GM19023 (cell line): ENCODE measurements around the gene RNF180.

Experiments
- ATAC-seq: cut with Tn5 transposase; IDR thresholded peaks from one replicate; pipeline ENCODE4 v1.9.1; 2021; ENCODE audit warnings: mild to moderate bottlenecking, moderate library complexity; ENCODE audit not compliant: unreplicated experiment

Gene RNF180

GRCh38 chr5:64165500-64166200, at the start of gene RNF180:
TSS of gene RNF180 (plus strand) at chr5:64165843. CDS start at chr5:64200808, 34,965 bp downstream.
- peak; percentile 51 for ATAC-seq

- no peak for ATAC-seq
Observed at GRCh38 chr5:64125521-64125920, 40.1 kb upstream of the RNF180 start.

- ATAC-seq, result no peak
Observed at GRCh38 chr5:64126202-64126741, 39.4 kb upstream of the RNF180 start.

- ATAC-seq, result no peak
Observed at GRCh38 chr5:64140018-64140417, 25.6 kb upstream of the RNF180 start.

- no peak for ATAC-seq
Observed at GRCh38 chr5:64144425-64145215, 21.0 kb upstream of the RNF180 start.

- ATAC-seq, result no peak
Observed at GRCh38 chr5:64145216-64145895, 20.3 kb upstream of the RNF180 start.

- ATAC-seq, result no peak
Observed at GRCh38 chr5:64147379-64147778, 18.3 kb upstream of the RNF180 start.

GRCh38 chr5:64147849-64148441, 17.7 kb upstream of the RNF180 start:
- no peak for ATAC-seq

GRCh38 chr5:64149268-64149667, 16.4 kb upstream of the RNF180 start:
- ATAC-seq, result no peak

GRCh38 chr5:64149857-64150521, 15.7 kb upstream of the RNF180 start:
- ATAC-seq, result no peak

- ATAC-seq, result no peak
Observed at GRCh38 chr5:64156261-64156660, 9.4 kb upstream of the RNF180 start.

- ATAC-seq, result no peak
Observed at GRCh38 chr5:64158827-64159226, 6.8 kb upstream of the RNF180 start.

- ATAC-seq, result no peak
Observed at GRCh38 chr5:64160201-64160600, 5.4 kb upstream of the RNF180 start.

- ATAC-seq, result no peak
Observed at GRCh38 chr5:64161420-64161819, 4.2 kb upstream of the RNF180 start.

- no peak for ATAC-seq
Observed at GRCh38 chr5:64163135-64163534, 2.5 kb upstream of the RNF180 start.

- ATAC-seq, result no peak
Observed at GRCh38 chr5:64163746-64164145, 1.9 kb upstream of the RNF180 start.

GRCh38 chr5:64164166-64164565, 1.5 kb upstream of the RNF180 start:
- no peak for ATAC-seq

GRCh38 chr5:64165160-64165499, 513 bp upstream of the RNF180 start:
- no peak for ATAC-seq

GRCh38 chr5:64166201-64166959, 737 bp downstream of the RNF180 start:
- peak; percentile 6 for ATAC-seq

- no peak for ATAC-seq
Observed at GRCh38 chr5:64176301-64176700, 10.7 kb downstream of the RNF180 start.
